ENCODE measurements around the gene FBXL17.

- no peak for TF ChIP-seq CTCF (IDR thresholded peaks at IDR 0.05; ENCODE audit: insufficient read depth, low read depth, low read length)
- no peak for TF ChIP-seq EZH2 (IDR thresholded peaks at IDR 0.05; ENCODE audit: insufficient read depth, low read length)
Observed at GRCh38 chr5:108353087-108353486, 28.8 kb downstream of the FBXL17 start.
